IPS-NIHi11 (cell line): ENCODE data around the gene TAF10.

ENCODE experiments used
- DNase-seq: peaks from one replicate; pipeline ENCODE4 v3.0.0; 2012; ENCODE audit warnings: mixed read lengths, low spot score

TAF10 gene

DNA sequence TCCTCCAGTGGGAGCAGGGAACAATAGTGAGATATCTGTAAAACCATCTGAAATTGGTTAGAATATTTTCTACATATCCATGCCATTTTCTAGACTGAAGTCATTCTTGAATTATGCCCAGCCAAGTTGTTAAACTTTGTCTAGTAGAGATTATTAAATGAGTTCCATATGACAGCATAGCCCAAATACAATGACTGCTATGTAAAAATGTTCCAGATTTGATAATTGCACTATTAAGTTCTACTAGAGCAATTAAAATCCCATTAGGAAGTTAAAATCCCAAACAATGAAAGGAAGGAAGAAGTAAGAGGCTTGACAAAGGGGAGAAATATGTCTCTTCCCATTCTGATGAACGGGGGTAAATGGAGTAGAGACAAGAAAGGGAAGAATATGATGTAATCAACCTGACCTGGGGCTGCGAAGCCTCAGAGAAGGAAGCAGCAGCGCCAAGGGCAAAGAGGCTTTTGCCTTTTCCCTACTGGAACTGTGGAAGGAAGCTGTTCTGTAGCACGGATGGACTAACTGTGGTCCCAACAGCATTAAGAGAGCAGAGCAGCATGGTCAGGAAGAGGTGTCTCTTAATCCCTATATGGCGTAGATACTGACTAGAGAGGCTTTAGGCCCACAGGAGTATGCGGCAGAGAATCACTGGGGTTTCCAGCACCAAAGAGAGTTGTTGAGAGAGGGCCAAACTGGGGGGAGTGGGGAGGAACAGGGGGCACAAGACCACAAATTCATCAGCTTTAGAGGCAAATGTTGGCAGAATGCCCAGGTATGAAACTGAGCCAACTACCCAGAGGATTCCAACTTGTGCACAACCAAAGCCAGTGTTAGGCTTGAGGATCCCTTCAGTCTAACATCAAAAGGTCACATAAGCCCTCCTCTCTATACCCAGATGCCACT, 35.3 kb downstream of the TAF10 start:
- DNase-seq: no peak

DNA sequence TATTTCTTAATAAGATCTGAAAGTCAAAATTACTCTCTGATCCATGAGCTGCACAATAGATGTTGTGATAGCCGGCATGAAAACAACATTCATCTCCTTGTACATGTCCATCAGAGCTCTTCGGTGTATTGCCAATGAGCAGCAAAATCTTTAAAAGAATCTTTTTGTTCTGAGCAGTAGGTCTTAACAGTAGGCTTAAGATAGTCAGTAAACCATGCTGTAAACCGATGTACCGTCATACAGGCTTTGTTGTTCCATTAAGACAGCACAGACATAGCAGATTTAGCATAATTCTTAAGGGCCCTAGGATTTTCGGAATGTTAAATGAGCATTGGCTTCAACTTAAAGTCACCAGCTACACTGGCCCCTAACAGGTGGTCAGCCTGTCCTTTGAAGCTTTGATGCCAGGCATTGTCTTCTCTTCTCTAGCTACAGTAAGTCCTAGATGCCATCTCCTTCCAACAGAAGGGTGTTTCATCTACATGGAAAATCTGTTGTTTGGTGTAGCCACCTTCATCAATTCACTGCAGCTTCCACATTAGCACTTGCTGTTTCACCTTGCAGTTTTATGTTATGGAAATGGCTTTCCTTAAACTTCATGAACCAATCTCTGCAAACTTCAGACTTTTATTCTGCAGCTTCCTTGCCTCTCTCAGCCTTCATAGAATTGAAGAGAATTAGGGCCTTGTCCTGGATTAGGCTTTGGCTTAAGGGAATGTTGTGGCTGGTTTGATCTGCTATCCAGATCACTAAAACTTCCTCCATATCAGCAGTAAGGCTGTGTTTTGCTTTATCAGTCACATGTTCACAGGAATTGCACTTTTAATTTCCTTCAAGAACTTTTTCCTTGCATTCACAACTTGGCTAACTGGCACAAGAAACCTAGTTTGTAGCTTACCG, 37.0 kb downstream of the TAF10 start:
- DNase-seq: no peak

DNA sequence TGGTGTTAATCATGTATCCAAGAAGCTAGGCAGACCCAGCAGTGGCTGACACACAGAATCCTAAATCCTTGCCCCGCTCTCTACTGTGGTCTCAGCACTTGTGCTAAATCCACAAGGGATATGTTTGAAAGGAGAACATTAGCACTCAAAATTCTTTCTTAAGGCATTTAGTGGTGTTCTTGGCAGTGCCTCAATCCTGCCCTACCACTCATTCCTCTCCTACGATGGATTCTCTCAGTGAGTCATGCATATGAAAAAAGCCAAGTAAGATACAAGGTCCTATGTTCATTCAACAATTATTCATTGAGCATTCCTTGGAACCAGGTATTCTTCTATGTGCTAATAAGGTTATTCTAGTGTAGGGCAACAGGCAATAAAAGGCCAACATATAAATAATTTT, 39.8 kb downstream of the TAF10 start:
- no peak for DNase-seq

DNA sequence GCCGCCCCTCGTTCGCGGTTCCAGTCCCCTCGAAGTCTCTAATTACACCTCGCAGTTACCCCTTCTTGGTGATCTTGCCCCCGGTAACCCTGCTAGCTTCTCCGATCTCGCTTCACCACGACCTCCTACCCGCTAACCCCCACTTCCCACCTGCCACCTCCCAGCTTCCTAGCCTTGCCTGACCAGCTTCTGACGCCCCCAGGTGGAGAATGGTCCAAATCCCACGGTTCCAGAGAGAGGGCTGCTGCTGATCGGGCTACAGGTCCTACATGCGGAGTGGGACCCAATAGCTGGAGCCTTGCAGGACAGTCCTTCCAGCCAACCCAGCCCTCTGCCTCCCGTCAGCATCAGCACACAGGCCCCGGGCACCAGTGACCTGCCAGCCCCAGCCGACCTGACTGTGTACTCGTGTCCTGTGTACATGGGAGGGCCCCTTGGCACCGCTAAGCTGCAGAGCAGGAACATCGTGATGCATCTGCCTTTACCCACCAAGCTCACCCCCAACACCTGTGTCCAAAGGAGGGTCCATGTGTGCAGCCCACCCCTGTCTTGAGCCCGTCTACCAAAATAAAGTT, 40.5 kb downstream of the TAF10 start:
- no peak for DNase-seq

DNA sequence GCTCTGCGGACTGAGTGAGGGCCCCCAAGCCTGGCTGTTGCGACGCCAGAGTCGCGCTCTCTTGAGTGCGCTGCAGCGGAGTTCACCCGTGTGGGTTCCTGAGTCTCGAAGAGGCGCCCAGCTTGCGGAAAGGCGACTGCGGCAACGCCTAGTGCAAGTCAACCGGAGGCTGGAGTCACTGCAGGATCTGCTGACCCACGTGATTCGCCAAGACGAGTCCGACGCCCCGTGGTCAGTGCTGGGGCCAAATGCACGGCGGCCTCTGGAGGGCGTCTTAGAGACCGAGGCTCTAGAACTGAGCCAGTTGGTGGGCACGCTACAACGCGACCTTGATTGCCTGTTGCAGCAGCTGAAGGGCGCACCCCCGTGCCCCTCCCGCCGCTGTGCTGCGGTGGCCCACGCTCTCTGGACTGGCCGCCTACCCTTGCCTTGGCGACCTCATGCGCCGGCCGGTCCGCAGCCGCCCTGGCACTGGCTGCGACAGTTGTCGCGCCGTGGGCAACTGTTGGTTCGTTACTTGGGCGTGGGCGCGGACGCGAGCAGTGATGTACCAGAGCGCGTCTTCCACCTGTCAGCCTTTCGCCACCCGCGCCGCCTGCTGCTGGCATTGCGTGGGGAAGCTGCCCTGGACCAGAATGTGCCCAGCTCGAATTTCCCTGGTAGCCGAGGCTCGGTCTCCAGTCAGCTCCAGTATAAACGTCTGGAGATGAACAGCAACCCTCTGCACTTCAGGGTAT, 41.2 kb downstream of the TAF10 start:
- DNase-seq: no peak

DNA sequence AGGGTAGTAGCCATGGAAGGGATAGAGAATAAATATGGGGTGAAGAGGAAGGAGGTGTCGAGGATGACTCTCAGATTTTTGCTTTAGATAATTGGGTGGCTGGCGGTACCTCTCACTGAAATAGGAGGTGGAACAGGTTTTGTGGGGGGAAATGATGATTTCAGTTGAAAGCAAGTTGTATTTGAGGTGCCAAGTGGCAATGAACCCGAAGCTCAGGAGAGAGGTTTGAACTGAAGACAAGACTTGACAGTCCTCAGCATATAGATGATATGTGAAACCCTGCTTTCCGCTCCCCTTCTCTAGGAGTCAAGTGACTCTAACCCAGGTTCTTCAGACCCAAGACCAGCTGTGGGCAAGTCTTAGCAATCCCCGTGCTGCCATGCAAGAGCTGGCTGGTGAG, 42.3 kb downstream of the TAF10 start:
- DNase-seq: no peak

DNA sequence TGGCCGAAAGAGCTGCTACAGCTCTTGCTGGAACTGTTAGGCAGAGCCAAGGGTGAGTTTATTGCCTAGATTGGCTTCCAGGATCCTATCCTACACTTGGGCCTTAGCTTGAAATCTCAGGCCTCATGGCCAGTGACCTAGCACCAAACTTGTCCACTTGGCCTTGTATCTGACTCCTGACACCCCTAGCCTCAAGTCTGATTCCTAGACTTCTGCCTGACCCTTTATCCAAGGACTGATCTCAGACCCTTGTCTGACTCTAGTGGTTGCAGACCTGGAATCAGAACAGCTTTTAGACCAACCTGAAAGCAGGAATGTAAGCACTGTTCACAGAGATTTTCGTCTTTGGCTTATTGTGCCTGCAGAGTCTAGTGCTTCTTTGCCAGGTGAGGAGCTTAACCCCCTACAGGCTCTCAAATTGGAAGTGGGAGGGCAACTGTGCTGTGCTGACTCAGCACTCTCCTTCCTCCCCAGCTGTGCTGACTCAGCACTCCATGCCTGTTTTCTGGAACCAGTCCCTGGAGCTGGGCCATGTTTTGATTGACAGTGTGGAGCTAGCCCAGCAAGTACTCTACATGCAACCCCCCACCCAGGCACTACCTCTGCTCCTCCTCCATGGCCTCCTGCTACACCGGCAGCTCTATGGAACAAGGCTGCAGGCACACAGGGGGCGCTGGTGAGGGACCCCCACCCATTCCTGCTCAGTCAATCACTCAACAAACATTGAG, 43.7 kb downstream of the TAF10 start:
- DNase-seq: peak; percentile 78

DNA sequence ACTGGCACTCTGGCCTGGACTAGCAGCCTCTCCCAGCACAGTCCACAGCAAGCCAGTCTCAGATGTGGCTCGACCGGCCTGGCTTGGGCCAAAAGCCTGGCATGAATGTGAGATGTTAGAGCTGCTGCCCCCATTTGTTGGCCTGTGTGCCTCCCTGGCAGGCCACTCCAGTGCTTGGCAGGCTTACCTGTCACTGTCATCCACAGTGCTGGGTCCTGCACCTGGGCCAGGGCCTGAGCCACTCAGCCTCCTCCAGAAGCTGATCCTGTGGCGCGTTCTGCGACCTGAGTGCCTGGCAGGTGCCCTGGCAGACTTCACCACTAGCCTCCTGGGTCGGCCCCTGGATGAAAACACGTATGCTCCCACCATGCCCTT, 44.7 kb downstream of the TAF10 start:
- no peak for DNase-seq

DNA sequence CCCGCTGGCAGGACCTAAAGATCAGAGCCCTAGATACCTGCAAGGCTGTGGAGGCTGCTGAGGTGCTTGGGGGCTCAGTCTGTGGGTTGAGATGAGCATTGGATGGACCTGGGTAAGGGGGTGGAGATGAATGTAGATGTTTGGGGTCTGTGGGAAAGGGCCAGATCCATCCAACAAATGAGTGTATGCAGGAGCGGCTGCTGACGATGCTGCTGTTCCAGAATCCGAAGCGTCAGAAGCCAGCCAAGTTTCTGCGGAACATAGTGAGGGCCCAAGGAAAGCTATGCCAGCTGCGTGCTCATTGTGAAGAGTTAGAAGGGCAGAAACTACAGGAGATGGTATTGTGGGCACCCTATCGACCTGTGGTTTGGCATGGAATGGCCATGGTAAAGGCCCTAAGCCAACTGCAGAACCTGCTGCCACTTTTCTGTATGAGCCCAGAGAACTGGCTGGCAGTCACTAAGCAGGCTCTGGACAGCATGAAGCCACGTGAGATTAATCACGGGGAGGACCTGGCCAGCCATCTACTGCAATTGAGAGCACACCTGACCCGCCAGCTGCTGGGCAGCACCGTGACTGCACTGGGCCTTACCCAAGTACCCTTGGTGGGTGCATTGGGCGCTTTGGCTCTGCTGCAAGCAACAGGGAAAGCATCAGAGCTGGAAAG, 45.2 kb downstream of the TAF10 start:
- DNase-seq: no peak

DNA sequence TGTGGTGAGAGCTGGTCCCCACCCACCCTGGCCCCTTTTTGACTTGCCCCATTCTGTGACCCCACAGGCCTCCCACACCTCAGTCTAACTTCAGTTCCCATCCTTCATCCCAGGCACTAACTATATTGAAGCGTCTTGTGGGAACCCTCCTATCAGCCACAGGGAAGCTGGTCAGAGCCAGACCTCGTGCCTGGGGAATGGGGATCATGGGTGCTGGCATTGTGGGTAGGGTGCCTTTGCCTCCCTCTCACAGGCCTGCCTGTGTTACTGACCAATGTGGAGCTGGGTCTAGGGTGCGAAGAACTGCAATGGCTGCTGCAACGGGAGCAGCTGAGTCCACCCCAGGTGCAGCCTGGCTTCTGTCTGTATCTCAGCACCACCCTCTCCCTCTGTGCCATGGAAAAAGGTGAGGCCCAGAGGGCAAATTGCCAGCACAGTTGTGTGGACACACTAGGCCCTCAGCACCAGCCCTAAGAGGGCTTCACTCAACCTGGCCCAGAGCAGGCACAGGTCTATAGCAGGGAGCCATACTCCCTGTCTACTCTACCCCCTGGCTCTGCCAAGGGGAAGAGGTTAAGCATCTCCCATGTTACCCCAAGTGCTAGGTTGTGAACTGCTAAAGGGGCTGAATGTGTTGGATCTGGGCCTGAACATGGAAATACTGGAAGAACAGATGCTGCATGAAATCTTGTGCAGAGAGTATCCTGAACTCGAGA, 45.9 kb downstream of the TAF10 start:
- no peak for DNase-seq

DNA sequence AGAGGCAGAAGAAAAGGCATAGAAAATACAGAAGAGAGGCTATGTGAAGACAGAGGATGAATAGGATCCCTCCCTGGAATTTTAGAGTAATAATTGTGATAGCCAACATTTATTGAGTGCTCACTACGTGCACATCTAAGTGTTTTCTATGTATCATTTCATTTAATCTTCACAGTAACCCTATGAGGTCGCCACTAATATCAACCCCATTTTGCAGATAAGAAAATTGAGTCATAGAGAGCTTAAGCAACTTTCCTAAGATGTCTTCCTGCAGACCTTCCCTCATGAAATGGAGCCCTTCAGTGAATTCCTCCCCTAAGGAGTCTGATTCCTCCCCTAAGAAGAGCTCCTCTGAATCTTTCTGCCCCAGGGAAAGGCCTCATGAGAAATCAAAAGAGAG, 46.7 kb downstream of the TAF10 start:
- no peak for DNase-seq

DNA sequence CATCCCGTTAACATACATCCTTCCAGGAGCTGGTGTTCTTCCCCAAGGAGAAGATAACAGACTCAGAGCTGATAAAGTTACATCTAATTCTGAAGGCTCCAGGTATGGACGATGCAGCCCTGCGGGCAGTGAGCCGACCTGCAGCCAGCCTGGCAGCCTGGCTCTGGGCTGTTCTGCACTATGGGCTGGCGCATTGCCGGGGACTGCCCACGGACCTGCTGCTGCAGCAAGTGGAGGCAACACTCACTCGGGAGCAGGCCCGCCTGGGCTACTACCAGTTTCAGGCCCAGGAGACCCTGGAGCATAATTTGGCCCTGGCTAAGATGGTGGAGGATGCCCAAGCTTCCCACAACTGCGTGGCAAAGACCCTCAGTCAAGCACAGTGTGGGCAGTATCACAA, 48.3 kb downstream of the TAF10 start:
- no peak for DNase-seq

DNA sequence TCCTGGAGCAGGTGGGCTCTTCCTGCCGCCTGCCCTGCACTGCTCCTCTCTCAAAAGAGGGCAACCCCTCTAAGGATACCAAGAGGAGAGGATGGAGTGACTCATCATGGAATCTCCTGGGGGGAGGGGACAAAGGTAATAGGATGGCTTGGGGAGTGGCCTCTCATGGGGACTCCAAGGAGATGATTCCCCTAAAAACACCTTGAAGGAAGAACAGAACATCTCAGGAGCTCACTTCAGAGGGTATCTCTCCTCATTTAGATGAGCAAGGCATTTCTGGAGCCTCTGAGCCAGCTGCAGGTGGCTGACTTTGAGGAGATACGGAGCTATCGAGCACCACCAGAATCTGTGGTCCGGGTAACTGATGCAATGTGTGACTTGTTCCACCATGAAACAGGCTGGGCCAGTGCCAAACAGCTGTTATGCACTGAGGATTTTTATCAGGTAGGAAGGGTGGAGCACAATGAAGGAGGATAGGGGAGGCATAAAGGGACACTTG, 48.8 kb downstream of the TAF10 start:
- DNase-seq: no peak

DNA sequence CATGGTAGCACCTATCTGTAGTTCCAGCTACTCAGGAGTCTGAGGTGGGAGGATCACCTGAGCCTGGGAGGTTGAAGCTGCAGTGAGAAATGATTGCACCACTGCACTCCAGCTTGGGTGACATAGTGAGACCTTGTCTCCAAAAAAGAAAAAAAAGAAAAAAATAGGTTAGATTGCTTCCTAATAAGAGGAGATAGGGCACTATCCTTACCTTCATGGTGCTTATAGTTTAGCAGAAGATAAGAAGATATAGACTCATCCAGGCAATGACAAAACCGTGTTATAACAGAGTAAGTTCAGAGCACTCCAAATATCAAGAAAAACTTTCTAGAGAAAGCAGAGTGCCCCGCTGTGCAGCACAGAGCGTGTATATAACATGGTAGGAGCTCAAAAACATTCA, 50.7 kb downstream of the TAF10 start:
- DNase-seq: no peak
